DND-41 (cell line): Measurements from ENCODE around the gene CRTAC1.

Source experiments
- ATAC-seq: fragments of 200-7000 bp; cut with Tn5 transposase; 3 replicates; pipeline ENCODE4 v1.9.1; 2021; ENCODE audit warnings: low read depth; ENCODE audit not compliant: insufficient read depth
- DNase-seq: peaks from one replicate; pipeline ENCODE4 v3.0.0-alpha.2; 2020
- H2AFZ ChIP-seq: 2 replicates; pipeline ENCODE4 v1.6.0; 2012; ENCODE audit warnings: low read depth, low read length
- H3K27ac ChIP-seq: 2 replicates; pipeline ENCODE4 v1.5.1; 2012; ENCODE audit warnings: low read length, inconsistent platforms
- H3K27me3 ChIP-seq: fragments of 200-600 bp; sonication (generic); 2 replicates; pipeline ENCODE4 v1.6.0; 2012; ENCODE audit warnings: low read length, mild to moderate bottlenecking, inconsistent platforms; ENCODE audit not compliant: insufficient read depth, poor library complexity
- H3K36me3 ChIP-seq: 2 replicates; pipeline ENCODE4 v1.5.1; 2012; ENCODE audit warnings: low read length, inconsistent platforms; ENCODE audit not compliant: insufficient read depth
- H3K4me1 ChIP-seq: 2 replicates; pipeline ENCODE4 v1.5.1; 2012; ENCODE audit warnings: mild to moderate bottlenecking, low read length; ENCODE audit not compliant: insufficient read depth
- H3K4me2 ChIP-seq: 2 replicates; pipeline ENCODE4 v1.6.0; 2012; ENCODE audit warnings: mild to moderate bottlenecking, moderate library complexity, low read length, inconsistent platforms; ENCODE audit not compliant: insufficient read depth
- H3K4me3 ChIP-seq, 2 experiments: fragments of 200-600 bp in 1 of 2; shearing (Covaris generic) in 1 of 2; 2 replicates each; pipeline ENCODE4 v1.5.1; 2012 to 2016; ENCODE audit warnings: inconsistent platforms in 2 of 2, low read length in 2 of 2, mild to moderate bottlenecking in 2 of 2, low read depth in 1 of 2, moderate library complexity in 1 of 2
- H3K79me2 ChIP-seq: 2 replicates; pipeline ENCODE4 v1.6.0; 2012; ENCODE audit warnings: low read length, inconsistent platforms; ENCODE audit not compliant: insufficient read depth
- H3K9ac ChIP-seq: 2 replicates; pipeline ENCODE4 v1.6.0; 2012; ENCODE audit warnings: low read depth, mild to moderate bottlenecking, inconsistent platforms, low read length, moderate library complexity
- H3K9me3 ChIP-seq: 2 replicates; pipeline ENCODE4 v1.5.1; 2012; ENCODE audit warnings: low read length, moderate library complexity, mild to moderate bottlenecking, inconsistent platforms; ENCODE audit not compliant: insufficient read depth, severe bottlenecking
- H4K20me1 ChIP-seq: 2 replicates; pipeline ENCODE4 v1.6.0; 2012; ENCODE audit warnings: low read length; ENCODE audit not compliant: insufficient read depth
- EZH2 ChIP-seq: IDR thresholded peaks from 3 replicates; pipeline ENCODE4 v1.6.1; 2012; ENCODE audit warnings: borderline replicate concordance, low read depth, mild to moderate bottlenecking, moderate library complexity, low read length, inconsistent platforms; ENCODE audit not compliant: severe bottlenecking
- TF ChIP-seq, protein P1 (sequence below): IDR thresholded peaks from 2 replicates; pipeline ENCODE4 v1.5.1; 2012; ENCODE audit warnings: borderline replicate concordance, low read length, moderate library complexity, mild to moderate bottlenecking; ENCODE audit not compliant: poor library complexity, severe bottlenecking; ENCODE audit errors: extremely low read depth

Gene CRTAC1

GRCh38 chr10:97861924-97862323 lies 168.5 kb downstream of the CRTAC1 start:
- Histone ChIP-seq H3K9ac (no peak overlapping the region), H3K79me2 (no peaks in the 10 kb centered on the region), H3K4me3 (no peak overlapping the region), H4K20me1 (no peaks in the 10 kb centered on the region), H3K36me3 (no peaks in the 10 kb centered on the region), H3K4me1 (no peaks in the 10 kb centered on the region), H3K27ac (no peak overlapping the region), H3K9me3 (no peaks in the 10 kb centered on the region), H3K27me3 (peaks cover 22% of the 10 kb centered on the region), H3K4me2 (no peak overlapping the region), H2AFZ (no peak overlapping the region)
- ATAC-seq (no peak), DNase-seq (no peak)
- TF ChIP-seq, protein P1, sequence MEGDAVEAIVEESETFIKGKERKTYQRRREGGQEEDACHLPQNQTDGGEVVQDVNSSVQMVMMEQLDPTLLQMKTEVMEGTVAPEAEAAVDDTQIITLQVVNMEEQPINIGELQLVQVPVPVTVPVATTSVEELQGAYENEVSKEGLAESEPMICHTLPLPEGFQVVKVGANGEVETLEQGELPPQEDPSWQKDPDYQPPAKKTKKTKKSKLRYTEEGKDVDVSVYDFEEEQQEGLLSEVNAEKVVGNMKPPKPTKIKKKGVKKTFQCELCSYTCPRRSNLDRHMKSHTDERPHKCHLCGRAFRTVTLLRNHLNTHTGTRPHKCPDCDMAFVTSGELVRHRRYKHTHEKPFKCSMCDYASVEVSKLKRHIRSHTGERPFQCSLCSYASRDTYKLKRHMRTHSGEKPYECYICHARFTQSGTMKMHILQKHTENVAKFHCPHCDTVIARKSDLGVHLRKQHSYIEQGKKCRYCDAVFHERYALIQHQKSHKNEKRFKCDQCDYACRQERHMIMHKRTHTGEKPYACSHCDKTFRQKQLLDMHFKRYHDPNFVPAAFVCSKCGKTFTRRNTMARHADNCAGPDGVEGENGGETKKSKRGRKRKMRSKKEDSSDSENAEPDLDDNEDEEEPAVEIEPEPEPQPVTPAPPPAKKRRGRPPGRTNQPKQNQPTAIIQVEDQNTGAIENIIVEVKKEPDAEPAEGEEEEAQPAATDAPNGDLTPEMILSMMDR: no peak
- TF ChIP-seq EZH2: no peak

- no peaks in the 10 kb centered on the region for H3K9me3 ChIP-seq
- no peaks in the 10 kb centered on the region for H3K36me3 ChIP-seq
- ATAC-seq: no peak
- no peak overlapping the region for H3K4me2 ChIP-seq
- H3K27ac ChIP-seq: no peak overlapping the region
- no peak overlapping the region for H3K4me3 ChIP-seq
- no peaks in the 10 kb centered on the region for H3K4me1 ChIP-seq
- H3K9ac ChIP-seq: no peak overlapping the region
- no peaks in the 10 kb centered on the region for H3K79me2 ChIP-seq
- DNase-seq: no peak
- peaks cover 22% of the 10 kb centered on the region for H3K27me3 ChIP-seq
- H4K20me1 ChIP-seq: no peaks in the 10 kb centered on the region
- no peak overlapping the region for H2AFZ ChIP-seq
- no peak for TF ChIP-seq EZH2
- TF ChIP-seq, protein P1: no peak
Observed at GRCh38 chr10:97861097-97861750, 169.2 kb downstream of the CRTAC1 start.

DNA sequence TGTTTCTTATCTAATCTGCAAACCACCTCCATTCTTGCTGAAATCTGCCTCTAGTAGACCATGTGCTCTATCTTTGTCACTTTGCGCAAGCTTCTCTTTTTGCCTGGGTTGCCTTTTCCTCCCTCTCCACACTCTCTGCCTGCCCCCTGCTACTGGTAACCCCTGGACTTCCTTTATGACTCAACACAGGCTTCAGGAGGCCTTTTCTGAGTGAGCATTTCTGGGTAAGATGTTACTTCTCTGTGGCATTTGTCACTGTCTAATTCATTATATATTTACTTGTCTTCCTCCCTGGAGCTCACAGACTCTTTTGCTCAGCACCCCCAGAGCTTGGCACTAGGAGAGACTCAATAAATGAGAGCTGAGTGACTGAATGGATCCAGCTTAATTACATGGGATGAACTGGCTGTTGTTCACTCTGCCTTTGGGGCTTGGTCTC lies 172.4 kb downstream of the CRTAC1 start:
- DNase-seq (no peak), ATAC-seq (no peak)
- TF ChIP-seq EZH2: no peak
- TF ChIP-seq, protein P1: no peak
- Histone ChIP-seq H3K4me2 (no peak overlapping the region), H4K20me1 (no peaks in the 10 kb centered on the region; the same call in 1 of the 2 replicates), H3K27ac (no peak overlapping the region), H2AFZ (no peak overlapping the region), H3K27me3 (peaks cover 21% of the 10 kb centered on the region), H3K36me3 (no peaks in the 10 kb centered on the region), H3K9me3 (no peaks in the 10 kb centered on the region), H3K9ac (no peak overlapping the region), H3K4me3 (no peak overlapping the region), H3K4me1 (no peaks in the 10 kb centered on the region), H3K79me2 (no peaks in the 10 kb centered on the region)
